Brain microvascular endothelial cell (primary cell): Measurements from ENCODE around the gene CELA2B.
A peak's percentile ranks its signal among the peaks of the same experiment; 100 is the strongest.

Source experiments
- DNase-seq: peaks from one replicate; pipeline ENCODE4 v3.0.0-alpha.2; 2020
- H3K27ac ChIP-seq: fragments of 250-450 bp; sonication (Bioruptor Pico); 2 replicates; pipeline ENCODE4 v1.5.1; 2020; ENCODE audit warnings: mild to moderate bottlenecking, moderate library complexity
- H3K27me3 ChIP-seq: fragments of 250-450 bp; sonication (Bioruptor Pico); replicated peaks from 2 replicates; pipeline ENCODE4 v1.5.1; 2020; ENCODE audit warnings: mild to moderate bottlenecking
- H3K36me3 ChIP-seq: fragments of 250-450 bp; sonication (Bioruptor Pico); replicated peaks from 2 replicates; pipeline ENCODE4 v1.5.1; 2020; ENCODE audit warnings: mild to moderate bottlenecking
- H3K4me3 ChIP-seq: 2 replicates; pipeline ENCODE4 v1.5.1; 2011; ENCODE audit warnings: low read depth, mild to moderate bottlenecking, control low read depth, low read length, moderate library complexity
- CTCF ChIP-seq: IDR thresholded peaks from 2 replicates; pipeline ENCODE4 v1.5.1; 2011; ENCODE audit warnings: low read depth, mild to moderate bottlenecking, moderate library complexity, low read length, control low read depth, inconsistent platforms; ENCODE audit errors: missing control alignments
- in situ Hi-C: cut with HindIII; loops from 2 replicates; pipeline ENCODE4 v1.10.0; 2017; ENCODE audit warnings: low sequenced_read_pairs, low pct_ligation_motif_present

CELA2B gene

GRCh38 chr1:15501208-15502032 lies 25.5 kb downstream of the CELA2B start:
- Histone ChIP-seq H3K4me3 (no peak overlapping the region), H3K27me3 (no peaks in the 10 kb centered on the region), H3K36me3 (no peaks in the 10 kb centered on the region), H3K27ac (no peak overlapping the region)
- TF ChIP-seq CTCF, result peak; percentile 94
- in situ Hi-C loops, result no loop called here
- DNase-seq, result peak; percentile 53

- DNase-seq, result no peak
- Histone ChIP-seq H3K27ac (no peak overlapping the region), H3K36me3 (no peaks in the 10 kb centered on the region), H3K27me3 (no peaks in the 10 kb centered on the region), H3K4me3 (no peak overlapping the region)
- TF ChIP-seq CTCF, result no peak
- in situ Hi-C loops, result no loop called here
Measured at GRCh38 chr1:15504436-15504835, 28.5 kb downstream of the CELA2B start.

- in situ Hi-C loops, result no loop called here
- DNase-seq, result no peak
- H3K36me3 ChIP-seq, result no peaks in the 10 kb centered on the region
- no peak for TF ChIP-seq CTCF
- H3K27me3 ChIP-seq, result no peaks in the 10 kb centered on the region
- H3K4me3 ChIP-seq, result no peak overlapping the region
- H3K27ac ChIP-seq, result no peak overlapping the region
Measured at GRCh38 chr1:15506831-15507230, 30.9 kb downstream of the CELA2B start.

- in situ Hi-C loops, result no loop called here
Measured at GRCh38 chr1:15507278-15507677, 31.4 kb downstream of the CELA2B start.

GRCh38 chr1:15508700-15509487 lies 33.0 kb downstream of the CELA2B start:
- in situ Hi-C loops, result no loop called here

More at GRCh38 chr1:15507278-15507677, 31.4 kb downstream of the CELA2B start:
- H3K27ac ChIP-seq, result no peak overlapping the region
- no peaks in the 10 kb centered on the region for H3K27me3 ChIP-seq
- H3K4me3 ChIP-seq, result no peak overlapping the region
- no peak for TF ChIP-seq CTCF
- DNase-seq, result no peak
- H3K36me3 ChIP-seq, result no peaks in the 10 kb centered on the region

More at GRCh38 chr1:15508700-15509487, 33.0 kb downstream of the CELA2B start:
- no peak overlapping the region for H3K27ac ChIP-seq
- no peak overlapping the region for H3K4me3 ChIP-seq
- no peak for TF ChIP-seq CTCF
- no peak for DNase-seq
- H3K27me3 ChIP-seq, result no peaks in the 10 kb centered on the region
- no peaks in the 10 kb centered on the region for H3K36me3 ChIP-seq
